ENCODE measurements around the gene B4GALNT3. TPM values are rescaled to one million over a fixed set of nuclear protein-coding genes. Genes with fewer than 3 reads are reported as not detected.

Gene B4GALNT3
- total and polyA plus RNA-seq, 2 experiments from 2014 or later, result 2.8 to 15.8 TPM

- TF ChIP-seq, protein P1, sequence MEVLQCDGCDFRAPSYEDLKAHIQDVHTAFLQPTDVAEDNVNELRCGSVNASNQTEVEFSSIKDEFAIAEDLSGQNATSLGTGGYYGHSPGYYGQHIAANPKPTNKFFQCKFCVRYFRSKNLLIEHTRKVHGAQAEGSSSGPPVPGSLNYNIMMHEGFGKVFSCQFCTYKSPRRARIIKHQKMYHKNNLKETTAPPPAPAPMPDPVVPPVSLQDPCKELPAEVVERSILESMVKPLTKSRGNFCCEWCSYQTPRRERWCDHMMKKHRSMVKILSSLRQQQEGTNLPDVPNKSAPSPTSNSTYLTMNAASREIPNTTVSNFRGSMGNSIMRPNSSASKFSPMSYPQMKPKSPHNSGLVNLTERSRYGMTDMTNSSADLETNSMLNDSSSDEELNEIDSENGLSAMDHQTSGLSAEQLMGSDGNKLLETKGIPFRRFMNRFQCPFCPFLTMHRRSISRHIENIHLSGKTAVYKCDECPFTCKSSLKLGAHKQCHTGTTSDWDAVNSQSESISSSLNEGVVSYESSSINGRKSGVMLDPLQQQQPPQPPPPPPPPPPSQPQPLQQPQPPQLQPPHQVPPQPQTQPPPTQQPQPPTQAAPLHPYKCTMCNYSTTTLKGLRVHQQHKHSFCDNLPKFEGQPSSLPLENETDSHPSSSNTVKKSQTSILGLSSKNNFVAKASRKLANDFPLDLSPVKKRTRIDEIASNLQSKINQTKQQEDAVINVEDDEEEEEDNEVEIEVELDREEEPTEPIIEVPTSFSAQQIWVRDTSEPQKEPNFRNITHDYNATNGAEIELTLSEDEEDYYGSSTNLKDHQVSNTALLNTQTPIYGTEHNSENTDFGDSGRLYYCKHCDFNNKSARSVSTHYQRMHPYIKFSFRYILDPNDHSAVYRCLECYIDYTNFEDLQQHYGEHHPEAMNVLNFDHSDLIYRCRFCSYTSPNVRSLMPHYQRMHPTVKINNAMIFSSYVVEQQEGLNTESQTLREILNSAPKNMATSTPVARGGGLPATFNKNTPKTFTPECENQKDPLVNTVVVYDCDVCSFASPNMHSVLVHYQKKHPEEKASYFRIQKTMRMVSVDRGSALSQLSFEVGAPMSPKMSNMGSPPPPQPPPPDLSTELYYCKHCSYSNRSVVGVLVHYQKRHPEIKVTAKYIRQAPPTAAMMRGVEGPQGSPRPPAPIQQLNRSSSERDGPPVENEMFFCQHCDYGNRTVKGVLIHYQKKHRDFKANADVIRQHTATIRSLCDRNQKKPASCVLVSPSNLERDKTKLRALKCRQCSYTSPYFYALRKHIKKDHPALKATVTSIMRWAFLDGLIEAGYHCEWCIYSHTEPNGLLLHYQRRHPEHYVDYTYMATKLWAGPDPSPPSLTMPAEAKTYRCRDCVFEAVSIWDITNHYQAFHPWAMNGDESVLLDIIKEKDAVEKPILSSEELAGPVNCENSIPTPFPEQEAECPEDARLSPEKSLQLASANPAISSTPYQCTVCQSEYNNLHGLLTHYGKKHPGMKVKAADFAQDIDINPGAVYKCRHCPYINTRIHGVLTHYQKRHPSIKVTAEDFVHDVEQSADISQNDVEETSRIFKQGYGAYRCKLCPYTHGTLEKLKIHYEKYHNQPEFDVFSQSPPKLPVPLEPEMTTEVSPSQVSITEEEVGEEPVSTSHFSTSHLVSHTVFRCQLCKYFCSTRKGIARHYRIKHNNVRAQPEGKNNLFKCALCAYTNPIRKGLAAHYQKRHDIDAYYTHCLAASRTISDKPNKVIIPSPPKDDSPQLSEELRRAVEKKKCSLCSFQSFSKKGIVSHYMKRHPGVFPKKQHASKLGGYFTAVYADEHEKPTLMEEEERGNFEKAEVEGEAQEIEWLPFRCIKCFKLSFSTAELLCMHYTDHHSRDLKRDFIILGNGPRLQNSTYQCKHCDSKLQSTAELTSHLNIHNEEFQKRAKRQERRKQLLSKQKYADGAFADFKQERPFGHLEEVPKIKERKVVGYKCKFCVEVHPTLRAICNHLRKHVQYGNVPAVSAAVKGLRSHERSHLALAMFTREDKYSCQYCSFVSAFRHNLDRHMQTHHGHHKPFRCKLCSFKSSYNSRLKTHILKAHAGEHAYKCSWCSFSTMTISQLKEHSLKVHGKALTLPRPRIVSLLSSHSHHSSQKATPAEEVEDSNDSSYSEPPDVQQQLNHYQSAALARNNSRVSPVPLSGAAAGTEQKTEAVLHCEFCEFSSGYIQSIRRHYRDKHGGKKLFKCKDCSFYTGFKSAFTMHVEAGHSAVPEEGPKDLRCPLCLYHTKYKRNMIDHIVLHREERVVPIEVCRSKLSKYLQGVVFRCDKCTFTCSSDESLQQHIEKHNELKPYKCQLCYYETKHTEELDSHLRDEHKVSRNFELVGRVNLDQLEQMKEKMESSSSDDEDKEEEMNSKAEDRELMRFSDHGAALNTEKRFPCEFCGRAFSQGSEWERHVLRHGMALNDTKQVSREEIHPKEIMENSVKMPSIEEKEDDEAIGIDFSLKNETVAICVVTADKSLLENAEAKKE (CRISPR knock-in tag; IDR thresholded peaks at IDR 0.05), result no peak
- TF ChIP-seq CTCF (conservative IDR thresholded peaks at IDR 0.05; ENCODE audit: low read depth in 2 of 2) (no peak), ZNF331 (CRISPR knock-in tag; IDR thresholded peaks at IDR 0.05; ENCODE audit: low read depth) (no peak), ZNF114 (CRISPR knock-in tag; IDR thresholded peaks at IDR 0.05) (no peak), CREB1 (CRISPR knock-in tag; IDR thresholded peaks at IDR 0.05; ENCODE audit: low read depth) (no peak), EZH2phosphoT487 (IDR thresholded peaks at IDR 0.05; ENCODE audit: unreplicated experiment) (no peak), NANOG (IDR thresholded peaks at IDR 0.05; ENCODE audit: borderline replicate concordance) (no peak), JUNB (IDR thresholded peaks at IDR 0.05; ENCODE audit: unreplicated experiment) (no peak), STAT1 (IDR thresholded peaks at IDR 0.05; ENCODE audit: unreplicated experiment) (no peak), EZH2 (IDR thresholded peaks at IDR 0.05; ENCODE audit: low read depth, unreplicated experiment) (no peak), POLR2AphosphoS5 (IDR thresholded peaks at IDR 0.05; ENCODE audit: low read depth) (no peak)
- TF ChIP-seq, protein P2, sequence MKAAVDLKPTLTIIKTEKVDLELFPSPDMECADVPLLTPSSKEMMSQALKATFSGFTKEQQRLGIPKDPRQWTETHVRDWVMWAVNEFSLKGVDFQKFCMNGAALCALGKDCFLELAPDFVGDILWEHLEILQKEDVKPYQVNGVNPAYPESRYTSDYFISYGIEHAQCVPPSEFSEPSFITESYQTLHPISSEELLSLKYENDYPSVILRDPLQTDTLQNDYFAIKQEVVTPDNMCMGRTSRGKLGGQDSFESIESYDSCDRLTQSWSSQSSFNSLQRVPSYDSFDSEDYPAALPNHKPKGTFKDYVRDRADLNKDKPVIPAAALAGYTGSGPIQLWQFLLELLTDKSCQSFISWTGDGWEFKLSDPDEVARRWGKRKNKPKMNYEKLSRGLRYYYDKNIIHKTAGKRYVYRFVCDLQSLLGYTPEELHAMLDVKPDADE (IDR thresholded peaks at IDR 0.05), result no peak
Observed at GRCh38 chr12:544142-544541, 84.4 kb downstream of the B4GALNT3 start (continued).
